NCI-H524 (cell line): ENCODE data around the gene IL1A.

Experiments used
- DNase-seq, 2 experiments: peaks; one replicate each; lab custom pipeline; 2025; lab: John Stamatoyannopoulos, UW

The IL1A gene

DNA sequence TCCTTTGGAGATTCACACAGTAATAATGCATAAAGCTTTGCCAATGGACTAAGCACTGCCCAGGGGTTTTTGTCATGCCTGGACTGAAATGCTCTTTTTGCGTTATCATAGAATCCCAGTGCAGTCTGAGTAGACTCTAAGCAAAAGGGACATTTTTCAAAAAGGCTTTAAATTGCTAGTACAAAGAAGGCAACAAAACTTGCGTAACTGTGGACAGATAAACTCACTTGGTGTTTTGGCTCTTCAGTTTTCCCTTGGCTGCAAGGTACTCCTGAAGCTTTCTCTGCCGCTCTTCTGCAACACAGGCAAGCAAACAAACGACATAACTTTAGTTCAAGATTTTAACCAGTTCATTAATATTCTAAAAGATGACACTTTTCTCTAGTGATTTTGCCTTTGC lies 22.0 kb downstream of the IL1A start:
- no peak for DNase-seq

DNA sequence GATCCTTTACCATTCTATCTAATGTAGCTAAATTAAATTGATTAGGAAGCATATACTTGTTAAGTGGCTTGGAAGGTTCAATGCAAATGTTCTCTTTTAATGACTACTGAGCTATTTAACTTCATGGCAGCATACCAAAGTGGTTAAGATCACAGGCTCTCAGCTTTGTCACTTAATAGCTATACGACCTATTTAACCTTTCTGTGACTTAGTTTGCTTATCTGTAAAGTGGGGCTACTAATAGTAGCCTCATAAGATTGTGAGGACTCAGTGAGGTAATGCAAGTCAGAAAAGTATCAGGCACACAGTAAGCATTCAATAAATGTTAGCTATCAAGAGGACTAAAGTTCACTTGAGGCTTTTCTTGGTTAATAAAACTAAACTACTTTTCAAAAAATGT lies 24.1 kb downstream of the IL1A start:
- no peak for DNase-seq

DNA sequence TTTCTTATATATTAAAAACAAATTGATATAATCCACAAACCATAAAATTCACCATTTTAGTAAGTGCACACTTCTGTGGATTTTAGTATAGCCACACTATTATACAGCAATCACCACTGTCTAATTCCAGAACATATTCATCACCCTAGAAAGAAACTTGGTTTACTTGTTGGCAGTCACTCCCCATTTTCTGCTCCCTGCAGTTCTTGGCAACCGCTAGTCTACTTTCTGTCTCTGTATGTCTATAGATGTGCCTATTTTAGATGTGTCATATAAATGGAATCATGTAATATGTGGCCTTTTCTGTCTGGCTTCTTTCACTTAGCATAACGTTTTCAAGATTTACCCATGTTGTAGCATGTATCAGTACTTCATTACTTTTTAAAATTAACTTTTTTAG lies 25.6 kb downstream of the IL1A start:
- no peak for DNase-seq

DNA sequence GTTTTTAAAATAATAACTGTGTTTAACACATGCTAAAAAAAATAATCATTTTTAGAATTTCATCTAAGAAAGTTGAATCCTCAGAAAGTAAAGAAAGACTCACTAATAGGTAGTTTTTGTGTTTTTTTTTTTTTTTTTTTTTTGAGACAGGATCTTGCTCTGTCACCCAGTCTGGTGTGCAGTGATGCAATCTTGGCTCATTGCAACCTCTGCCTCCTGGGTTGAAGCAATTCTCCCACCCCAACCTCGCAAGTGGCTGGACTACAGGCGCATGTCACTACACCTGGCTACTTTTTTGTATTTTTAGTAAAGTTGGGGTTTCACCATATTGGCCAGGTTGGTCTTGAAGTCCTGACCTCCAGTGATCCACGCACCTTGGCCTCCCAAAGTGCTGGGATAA lies 27.0 kb downstream of the IL1A start:
- no peak for DNase-seq

DNA sequence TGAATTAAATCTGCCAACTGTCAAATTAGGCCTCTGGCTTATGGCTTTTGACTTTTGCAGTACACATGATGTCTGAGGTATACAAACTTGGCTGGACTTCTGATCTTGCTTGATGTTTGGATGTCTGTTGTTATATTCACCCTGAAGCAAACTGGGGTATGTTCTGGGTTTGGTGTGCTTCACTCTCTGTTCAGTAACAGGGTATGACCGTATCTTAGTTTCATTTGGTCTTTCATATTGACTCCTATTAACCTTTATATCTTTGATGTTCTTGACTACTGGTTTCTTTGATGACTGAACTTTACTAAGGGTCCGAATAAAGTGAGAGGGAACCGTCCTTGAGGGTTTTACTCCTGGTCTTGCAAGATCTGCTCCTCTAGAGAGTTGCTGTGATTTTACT lies 28.1 kb downstream of the IL1A start:
- no peak for DNase-seq

DNA sequence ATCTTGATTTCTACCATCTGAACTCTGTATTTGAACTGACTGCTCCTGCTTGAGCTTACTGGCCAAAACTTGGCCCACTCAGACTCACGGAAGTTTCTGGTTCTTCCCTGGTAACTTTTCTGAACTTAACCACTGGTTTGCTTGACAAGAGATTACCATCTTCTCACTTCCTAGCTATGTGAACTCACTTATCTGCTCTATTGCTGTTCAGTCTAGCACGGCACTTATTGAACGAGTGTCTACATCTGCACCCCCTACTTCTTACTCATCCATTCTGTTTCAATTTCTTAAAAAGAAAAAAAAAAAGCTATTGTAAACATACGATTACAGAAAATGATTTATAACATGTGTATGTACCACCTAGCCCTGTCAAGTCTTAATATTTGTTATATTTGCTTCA lies 28.8 kb downstream of the IL1A start:
- DNase-seq, result no peak

DNA sequence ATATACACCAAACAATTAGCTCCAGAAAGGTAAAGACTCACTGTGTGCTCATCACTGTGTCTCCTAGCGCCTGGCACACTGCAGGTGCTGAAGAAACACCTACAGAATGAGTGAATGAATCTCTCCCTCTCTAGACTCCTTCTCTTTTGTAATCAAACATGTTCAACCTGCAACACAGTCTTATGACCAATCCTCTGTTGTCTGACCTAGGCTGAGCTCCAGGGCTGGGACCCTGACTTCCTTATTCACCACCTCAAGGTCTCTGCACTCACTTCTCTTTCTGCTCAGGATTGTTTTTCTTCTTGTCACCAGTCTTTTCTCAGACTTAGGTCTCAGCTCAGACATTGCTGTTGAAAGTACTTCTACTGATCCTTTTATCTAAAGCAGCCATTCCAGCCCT lies 29.7 kb downstream of the IL1A start:
- no peak for DNase-seq

DNA sequence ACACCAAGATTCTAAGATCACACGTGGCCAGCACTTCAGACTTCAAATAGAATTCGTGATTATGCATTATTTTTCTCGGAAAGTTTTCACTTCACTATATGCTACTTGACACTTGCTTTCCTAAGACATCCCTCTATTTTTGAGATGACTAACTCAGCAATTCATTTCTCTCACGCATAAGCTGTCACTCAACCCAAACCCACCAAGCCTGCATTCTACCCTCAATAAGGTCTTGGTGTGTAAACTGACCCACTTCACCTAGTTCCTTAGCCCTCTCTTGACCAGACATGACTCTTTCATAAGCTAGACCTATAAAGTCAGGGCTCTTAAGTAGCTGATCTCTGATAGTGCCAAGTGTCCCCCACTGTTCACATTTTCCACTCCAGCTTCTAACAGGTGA lies 31.6 kb downstream of the IL1A start:
- DNase-seq, result no peak

DNA sequence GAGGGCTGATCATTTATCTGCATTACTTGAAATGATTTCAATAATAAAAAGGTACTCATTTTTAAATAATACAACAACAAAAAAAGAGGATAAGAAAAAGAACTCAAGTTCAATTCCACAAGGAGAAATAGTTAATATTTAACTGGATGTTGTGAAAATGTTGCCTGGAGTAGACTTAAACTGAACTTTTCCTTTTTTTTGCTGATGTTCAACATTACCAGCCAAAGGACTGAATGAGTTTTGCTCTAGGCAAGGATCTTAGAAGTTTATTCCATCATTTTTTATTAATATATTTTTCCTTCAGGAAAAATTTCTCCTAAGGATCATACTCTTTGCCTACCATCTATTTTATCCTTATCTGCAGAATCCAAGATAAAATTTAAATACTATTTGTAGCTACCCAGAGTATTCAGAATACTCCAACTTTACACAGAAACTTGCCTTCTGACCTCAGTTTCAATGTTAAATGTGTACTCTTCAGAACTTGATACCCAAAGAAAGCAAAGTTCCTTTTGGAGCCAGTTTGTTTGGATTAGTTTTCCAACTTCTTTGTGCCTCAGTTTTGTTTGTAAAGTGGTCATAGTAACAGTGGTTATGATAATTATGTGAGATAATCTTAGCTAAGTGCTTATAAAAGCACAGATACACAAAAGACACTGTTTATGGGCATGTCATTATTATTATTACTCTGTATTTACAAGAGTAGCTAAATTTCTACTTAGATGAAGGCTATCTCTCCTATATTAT lies 32.7 kb downstream of the IL1A start:
- DNase-seq, result no peak

DNA sequence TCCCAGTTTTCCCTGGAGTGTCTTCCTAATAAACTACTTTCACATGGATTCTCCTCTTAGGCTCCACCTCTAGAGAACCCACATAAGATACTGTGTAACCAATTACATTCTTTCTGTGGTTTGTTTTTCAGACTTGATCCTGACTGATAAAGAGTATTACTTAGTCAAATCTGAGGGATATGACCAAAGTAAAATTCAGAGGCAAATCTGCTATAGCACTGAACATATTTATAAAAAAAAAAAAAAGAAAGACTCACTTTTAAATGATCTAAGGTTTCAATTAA lies 33.8 kb downstream of the IL1A start:
- no peak for DNase-seq

DNA sequence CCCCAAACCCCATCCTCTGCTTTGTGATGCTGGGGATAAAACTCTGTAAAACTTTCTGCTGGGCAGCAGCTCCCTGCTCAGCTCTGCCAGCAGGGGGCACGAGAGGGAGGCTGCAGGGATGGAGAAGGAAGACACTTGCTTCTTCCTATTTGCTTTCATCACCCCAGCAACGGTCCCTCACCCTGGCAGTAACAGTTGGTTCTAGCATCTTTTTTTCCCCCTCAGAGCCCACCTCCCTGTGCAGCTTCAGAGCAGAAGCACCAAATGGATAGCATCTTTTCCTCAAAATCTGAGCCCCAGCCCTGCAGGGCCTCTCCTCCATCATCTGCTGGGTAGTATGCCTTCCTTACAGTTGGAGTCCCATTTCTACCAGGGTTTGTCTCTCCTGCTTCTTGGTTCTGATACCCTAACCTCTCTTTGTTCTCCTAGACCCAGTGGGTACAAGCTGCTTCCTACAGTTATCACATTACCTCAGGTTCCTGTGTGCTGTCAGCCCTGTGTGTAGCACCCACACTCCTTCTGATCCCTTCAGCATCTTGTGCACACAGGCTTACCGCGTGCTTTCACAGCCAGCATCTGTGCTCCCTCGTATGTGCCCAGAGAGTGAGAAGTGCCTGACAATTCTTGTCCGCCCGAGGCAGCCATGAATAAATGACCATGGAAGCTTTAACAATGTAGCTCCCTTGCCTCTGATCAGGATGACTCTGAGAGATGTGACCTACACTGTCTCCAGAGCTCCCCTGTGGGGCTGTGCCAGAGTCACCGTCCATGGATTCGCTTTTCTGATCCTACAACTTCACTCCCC lies 34.3 kb downstream of the IL1A start:
- DNase-seq, result peak; percentile 34 to 49

DNA sequence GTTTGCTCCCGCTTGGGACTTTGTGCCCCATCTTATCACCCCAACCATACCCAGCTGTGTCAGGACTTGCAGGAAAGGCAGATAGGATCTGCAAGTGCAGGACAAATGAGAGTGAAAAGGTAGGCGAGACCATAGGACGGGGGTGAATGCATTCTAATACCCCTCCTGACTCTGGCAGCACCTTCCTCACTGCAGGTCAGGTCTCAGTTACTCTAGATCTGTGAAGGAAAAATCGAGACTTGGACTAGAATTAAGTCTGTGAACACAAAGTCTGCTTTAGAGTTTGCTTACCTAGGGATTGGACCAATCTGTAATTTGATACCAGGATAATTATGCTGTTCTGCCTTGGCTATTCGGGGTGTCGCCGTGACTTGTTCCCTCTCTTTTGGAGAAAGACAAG lies 43.8 kb downstream of the IL1A start:
- DNase-seq, result no peak

DNA sequence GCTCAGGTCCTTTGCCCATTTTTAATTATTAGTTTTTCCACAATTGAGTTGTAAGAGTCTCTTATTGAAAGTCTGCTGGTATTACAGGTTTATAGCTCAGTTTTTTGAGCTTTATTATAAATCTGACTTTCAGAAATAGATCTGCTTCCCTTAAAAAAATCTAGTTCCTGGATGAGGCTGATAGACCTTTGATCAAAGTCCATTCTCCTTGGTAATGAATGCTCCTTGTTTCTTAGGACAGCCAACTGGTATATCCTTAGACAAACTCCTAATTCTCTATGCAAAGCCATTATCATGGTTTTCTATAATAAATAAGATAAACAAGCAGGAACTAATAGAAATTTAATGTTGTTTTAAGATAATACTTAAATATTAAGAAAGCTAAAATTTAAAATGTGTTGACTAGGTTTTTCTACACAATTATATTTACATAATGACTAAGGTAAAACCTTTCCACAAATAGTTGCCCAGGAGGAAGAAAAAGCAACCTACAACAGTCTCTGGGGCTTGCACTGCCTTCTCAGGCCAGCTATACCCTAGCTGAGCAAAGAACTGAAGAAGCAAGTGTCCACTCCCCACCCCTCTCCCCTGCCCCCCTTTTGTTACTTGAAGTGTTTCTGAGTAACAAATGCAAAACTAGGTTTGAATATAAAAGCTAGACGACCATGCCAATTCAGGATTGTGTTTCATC lies 46.6 kb downstream of the IL1A start:
- no peak for DNase-seq

DNA sequence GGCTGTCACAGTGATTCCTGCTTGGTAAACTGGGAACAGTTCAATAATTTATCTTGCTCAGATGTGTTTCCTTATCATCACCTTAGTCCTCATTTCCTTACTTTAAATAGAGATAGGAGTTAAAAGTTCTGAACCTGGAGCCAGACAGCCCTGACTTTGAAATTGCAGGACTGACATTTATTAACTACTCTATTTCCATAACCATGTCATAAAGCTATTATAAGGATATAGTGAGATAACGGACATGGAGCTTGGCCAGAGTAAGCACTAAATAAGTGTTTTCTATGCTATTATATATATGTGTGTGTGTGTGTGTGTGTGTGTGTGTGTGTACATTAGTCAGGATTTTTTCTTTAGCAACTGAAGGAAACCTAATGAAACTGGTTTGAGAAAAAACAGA lies 50.4 kb downstream of the IL1A start:
- DNase-seq, result no peak

DNA sequence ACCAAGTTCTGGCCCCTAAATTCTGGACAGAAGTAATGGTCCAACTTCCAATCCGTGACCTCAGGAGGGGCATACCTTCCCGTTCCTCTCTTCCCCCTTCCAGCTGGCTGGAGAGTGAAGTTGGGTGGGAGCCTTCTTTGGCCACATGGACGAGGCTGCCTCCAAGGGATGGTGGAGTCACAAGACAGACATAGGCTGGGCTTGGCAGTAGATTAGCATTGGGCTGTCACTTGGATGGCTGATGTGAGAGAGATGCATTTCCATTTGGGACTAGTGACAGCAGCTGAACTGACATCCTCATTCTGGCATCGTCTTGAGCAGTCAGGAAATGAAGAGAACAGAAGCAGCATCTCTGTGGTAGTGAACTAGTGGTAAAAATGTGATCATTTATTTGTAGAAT lies 50.8 kb downstream of the IL1A start:
- DNase-seq, result no peak

DNA sequence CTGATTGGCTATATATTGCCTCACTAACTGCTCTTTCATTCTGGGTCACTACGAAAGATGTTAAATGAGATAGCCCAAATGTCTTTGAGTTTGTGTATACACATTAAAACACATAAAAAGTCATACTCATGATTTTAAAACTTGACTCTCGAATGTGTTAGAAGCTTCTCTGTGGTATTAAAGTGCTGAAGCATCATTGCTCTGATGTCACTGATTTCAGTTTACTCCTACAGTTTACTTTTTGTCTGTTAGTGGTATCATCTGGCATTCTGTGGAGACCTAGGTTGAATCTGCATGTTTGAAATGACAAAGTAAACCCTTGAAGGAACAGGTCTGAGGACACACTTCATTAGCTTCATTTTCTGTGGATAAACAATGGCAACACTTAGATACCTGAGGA lies 52.8 kb downstream of the IL1A start:
- DNase-seq, result no peak

DNA sequence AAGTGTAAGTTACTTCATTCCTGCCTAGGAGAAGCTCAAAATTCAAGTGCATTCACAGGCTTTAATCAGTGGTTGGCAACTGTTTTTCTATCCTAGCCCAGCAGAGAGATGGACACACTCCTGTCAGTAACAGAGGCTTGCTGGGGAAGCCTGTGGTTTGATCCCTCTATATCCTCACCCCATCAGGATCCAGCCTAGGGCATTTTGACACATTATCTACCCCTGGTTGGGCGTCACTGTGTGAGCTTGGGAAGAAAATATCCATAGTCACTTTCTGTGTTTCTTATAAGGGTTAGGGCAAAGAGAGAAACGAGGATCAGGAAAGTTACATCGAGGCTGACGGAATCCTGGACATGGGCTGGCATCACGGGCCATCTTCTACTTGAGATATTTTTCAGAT lies 53.5 kb downstream of the IL1A start:
- DNase-seq, result no peak

DNA sequence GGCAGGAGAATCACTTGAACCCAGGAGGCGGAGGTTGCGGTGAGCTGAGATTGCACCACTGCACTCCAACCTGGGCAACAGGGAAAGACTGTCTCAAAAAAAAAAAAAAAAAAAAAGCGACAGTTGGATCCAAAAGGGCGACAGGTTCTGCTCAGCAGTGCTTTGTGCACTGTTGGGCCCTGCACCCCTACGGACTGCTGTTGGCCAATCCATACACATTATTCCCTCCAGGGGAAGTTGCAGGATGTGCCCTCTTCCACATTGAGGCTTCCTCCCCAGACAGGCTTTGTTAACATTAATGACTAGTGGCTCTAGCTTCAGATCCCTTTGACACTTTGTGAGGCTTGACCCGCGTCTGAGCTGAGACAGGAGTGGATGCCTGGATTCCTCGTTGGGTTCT lies 54.1 kb downstream of the IL1A start:
- no peak for DNase-seq

DNA sequence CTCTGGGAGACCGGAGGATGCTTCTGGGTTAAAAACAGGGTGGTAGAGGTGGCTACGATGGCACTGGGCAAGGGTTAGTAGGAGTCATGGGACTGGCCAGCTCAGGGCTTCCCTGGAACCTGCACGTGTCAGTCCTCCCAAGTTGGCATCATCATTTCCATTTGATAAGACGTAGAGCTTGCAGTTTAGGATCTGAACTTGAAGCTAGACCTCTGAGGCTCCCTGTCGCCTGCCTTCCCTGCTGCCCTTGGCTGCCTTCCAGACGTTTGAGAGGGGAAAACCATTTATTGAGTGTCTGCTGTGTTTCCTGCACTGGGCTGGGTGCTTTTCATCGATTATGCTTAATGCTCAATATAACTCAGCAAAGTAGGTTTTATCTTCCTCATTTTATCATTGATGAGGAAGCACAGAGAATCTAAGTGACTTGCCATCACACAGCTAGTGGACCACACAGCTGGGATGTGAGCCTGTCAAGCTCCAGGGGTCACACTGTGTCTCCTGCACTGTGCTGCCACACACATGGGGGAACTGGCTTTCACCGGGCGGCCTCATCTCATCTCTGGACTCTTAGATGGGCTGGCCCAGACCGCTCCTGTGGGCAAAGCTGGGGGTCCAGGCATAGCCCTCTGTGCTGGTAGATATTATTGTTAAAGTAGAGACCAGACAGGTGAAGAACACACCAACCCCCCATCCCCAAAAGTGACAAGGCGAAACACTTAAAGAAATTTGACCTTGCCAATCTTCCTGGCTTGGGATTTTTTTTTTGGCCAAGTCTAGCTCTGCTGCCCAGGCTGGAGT lies 55.7 kb downstream of the IL1A start:
- DNase-seq, result no peak

DNA sequence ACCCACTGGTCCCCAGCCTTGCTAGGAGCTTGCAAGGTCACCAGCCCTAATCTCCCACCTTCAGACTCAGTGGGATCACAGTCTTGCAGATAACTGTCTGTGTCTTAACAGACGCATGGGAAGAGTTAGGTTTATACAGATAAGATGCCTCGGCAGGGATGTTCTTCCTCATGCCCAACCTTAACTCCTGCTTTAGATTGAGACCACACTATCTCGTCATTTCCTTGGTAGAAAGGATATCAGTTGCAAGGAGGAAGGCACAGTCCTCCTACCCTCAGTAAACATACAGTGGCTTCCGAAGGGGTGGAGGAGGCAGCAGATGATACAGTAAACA lies 56.3 kb downstream of the IL1A start:
- no peak for DNase-seq

DNA sequence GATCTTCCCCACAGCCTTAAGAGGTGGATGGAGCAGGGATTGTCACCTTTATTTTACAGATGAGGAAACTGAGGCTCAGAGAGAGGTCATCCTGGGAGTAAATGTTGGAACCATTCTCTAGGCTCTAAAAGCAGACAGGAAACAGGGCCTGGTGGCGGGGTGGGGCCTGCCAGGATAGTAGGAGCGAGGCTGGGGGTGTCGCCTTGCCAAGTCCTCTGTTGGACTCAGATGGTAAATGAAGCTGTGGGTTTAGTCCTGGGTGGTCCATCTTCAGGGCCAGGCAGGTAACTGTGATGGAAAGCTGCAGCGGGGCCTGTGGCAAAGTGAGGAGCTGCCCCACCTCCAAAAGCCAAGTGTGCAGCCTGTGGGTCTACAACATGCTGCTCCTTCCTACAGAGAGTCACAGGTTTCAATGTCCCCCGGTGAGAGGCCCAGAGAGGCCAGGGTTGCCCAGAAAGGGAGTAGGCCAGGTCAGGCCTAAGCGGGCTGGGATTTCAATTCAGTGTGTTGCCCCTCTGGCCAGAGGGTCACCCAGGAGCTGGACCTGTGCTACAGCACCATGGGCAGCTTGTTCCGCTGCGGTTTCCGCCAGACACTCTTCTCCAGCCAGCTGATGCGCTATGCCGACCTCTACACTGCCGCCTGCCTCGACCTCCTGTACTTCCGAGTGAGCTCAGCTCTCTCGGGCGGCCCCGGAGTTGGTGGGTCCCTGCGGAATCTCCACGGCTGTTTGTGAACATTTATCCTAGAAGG lies 56.8 kb downstream of the IL1A start:
- no peak for DNase-seq
